ENCODE measurements around the gene HIVEP1. TPM values are rescaled to one million over a fixed set of nuclear protein-coding genes. Genes with fewer than 3 reads are reported as not detected.

HIVEP1 gene
- polyA plus RNA-seq, 1 of the 3 experiments (the other 2 are of a cell fraction), result 7.7 TPM

- H3K27me3 ChIP-seq (ENCODE audit: insufficient read depth), result no peaks in the 10 kb centered on the region
- H3K4me3 ChIP-seq (ENCODE audit: low read depth in 2 of 2, low read length in 1 of 2), result peak overlapping the region; percentile 62 to 85
- peak overlapping the region; percentile 85 for H3K4me2 ChIP-seq
- DNase-seq, result peak; percentile 65
- peak overlapping the region; percentile 95 to 99 for H3K27ac ChIP-seq (ENCODE audit: low read depth in 2 of 2, low read length in 1 of 2)
- peaks cover 38% of the 10 kb centered on the region for H3F3A ChIP-seq (replicated peaks; ENCODE audit: insufficient read depth)
- no peaks in the 10 kb centered on the region for H4K20me1 ChIP-seq (ENCODE audit: insufficient read depth)
- H3K36me3 ChIP-seq (replicated peaks in 1 of 2; ENCODE audit: control insufficient read depth in 1 of 2, insufficient read depth in 2 of 2, low read length in 1 of 2), result peaks cover 4 to 5% of the 10 kb centered on the region in 2 experiments
- peaks cover 5 to 13% of the 10 kb centered on the region in 2 experiments; a peak in 3 of 4 replicates for H3K4me1 ChIP-seq (ENCODE audit: control insufficient read depth in 1 of 2, insufficient read depth in 2 of 2, low read depth in 1 of 2, low read length in 1 of 2)
- H3K9me3 ChIP-seq, result no peaks in the 10 kb centered on the region
- WGBS (ENCODE audit: low lambda C conversion rate), result under 1% methylated on average over 20 of the region's 22 CpGs
- peaks cover 36% of the 10 kb centered on the region for H3K79me2 ChIP-seq (ENCODE audit: insufficient read depth)
- peak overlapping the region; percentile 100 for H3K9ac ChIP-seq
- TF ChIP-seq EP300 (IDR thresholded peaks at IDR 0.05; ENCODE audit: borderline replicate concordance in 1 of 2, low read depth in 1 of 2, low read length in 1 of 2) (peak in 1 of 2 experiments; percentile 27; a peak in 1 of 4 replicates), RCOR1 (IDR thresholded peaks at IDR 0.05; ENCODE audit: low read length) (no peak), GATA2 (CRISPR knock-in tag; IDR thresholded peaks at IDR 0.05) (no peak), TAF1 (IDR thresholded peaks at IDR 0.05; ENCODE audit: borderline replicate concordance, low read depth, low read length) (0 out of 2 replicates have a peak, but pooled peaks have one; percentile 1), GABPA (IDR thresholded peaks at IDR 0.05; ENCODE audit: low read depth) (no peak), ZBTB33 (IDR thresholded peaks at IDR 0.05; ENCODE audit: borderline replicate concordance, low read depth) (0 out of 2 replicates have a peak, but pooled peaks have one; percentile 15), TEAD4 (IDR thresholded peaks at IDR 0.05; ENCODE audit: borderline replicate concordance, insufficient read depth) (peak; percentile 45; the same call in 1 of the 2 replicates), YY1 (IDR thresholded peaks at IDR 0.05; ENCODE audit: low read depth) (0 out of 2 replicates have a peak, but pooled peaks have one; percentile 27)
- CTCF ChIA-PET, result interaction anchor here (0.6 to 0.7 kb wide), 2 partner anchors 223 to 595 kb away, joined by 3 read pairs; no protein-coding TSS in a partner anchor
- POLR2A ChIA-PET, result no interaction called here
- no peaks in the 10 kb centered on the region for H3K9me2 ChIP-seq
- H2AFZ ChIP-seq (ENCODE audit: low read depth), result peak overlapping the region; percentile 87
Observed at GRCh38 chr6:12010635-12011275, 1.4 kb upstream of the HIVEP1 start.

- peaks cover 38% of the 10 kb centered on the region for H3F3A ChIP-seq (replicated peaks; ENCODE audit: insufficient read depth)
- 1% methylated on average over 16 of the region's 99 CpGs for WGBS (ENCODE audit: low lambda C conversion rate)
- TF ChIP-seq PBX3 (IDR thresholded peaks at IDR 0.05), result peak; percentile 45
- TF ChIP-seq GABPA (IDR thresholded peaks at IDR 0.05; ENCODE audit: low read depth), result peak; percentile 45; the same call in 1 of the 2 replicates
- TF ChIP-seq RFX5 (IDR thresholded peaks at IDR 0.05; ENCODE audit: low read length), result no peak
- peak; percentile 60 for TF ChIP-seq JUND (IDR thresholded peaks at IDR 0.05)
- peak; percentile 78 for TF ChIP-seq MAX (IDR thresholded peaks at IDR 0.05; ENCODE audit: low read depth)
- 0 out of 2 replicates have a peak, but pooled peaks have one; percentile 9 for TF ChIP-seq MEF2A (IDR thresholded peaks at IDR 0.05; ENCODE audit: borderline replicate concordance, low read depth)
- TF ChIP-seq YY1 (IDR thresholded peaks at IDR 0.05; ENCODE audit: low read depth), result no peak
- no peak for TF ChIP-seq SMC3 (IDR thresholded peaks at IDR 0.05; ENCODE audit: low read depth, low read length)
- TF ChIP-seq TCF12 (IDR thresholded peaks at IDR 0.05), result peak; percentile 37; the same call in 1 of the 2 replicates
- no peak for TF ChIP-seq REST (IDR thresholded peaks at IDR 0.05; ENCODE audit: low read depth, low read length)
- peak; percentile 78 for TF ChIP-seq USF1 (IDR thresholded peaks at IDR 0.05; ENCODE audit: borderline replicate concordance, low read depth)
Observed at GRCh38 chr6:12011276-12012037, 655 bp upstream of the HIVEP1 start.

More at GRCh38 chr6:12011276-12012037, 655 bp upstream of the HIVEP1 start:
- peak; percentile 96 for DNase-seq
- peaks cover 11 to 12% of the 10 kb centered on the region in 2 experiments for H3K36me3 ChIP-seq (replicated peaks in 1 of 2; ENCODE audit: control insufficient read depth in 1 of 2, insufficient read depth in 2 of 2, low read length in 1 of 2)
- H3K9ac ChIP-seq, result peak overlapping the region; percentile 100; the same call in 1 of the 2 replicates
- H3K27me3 ChIP-seq (ENCODE audit: insufficient read depth), result no peaks in the 10 kb centered on the region
- peak overlapping the region; percentile 95 to 99 for H3K27ac ChIP-seq (ENCODE audit: low read depth in 2 of 2, low read length in 1 of 2)
- no peak overlapping the region for H3K4me2 ChIP-seq
- H4K20me1 ChIP-seq (ENCODE audit: insufficient read depth), result no peaks in the 10 kb centered on the region
- CTCF ChIA-PET, result interaction anchor here (0.6 to 1.2 kb wide), 2 partner anchors 312 to 594 kb away, joined by 3 read pairs; no protein-coding TSS in a partner anchor
- H3K4me3 ChIP-seq (ENCODE audit: low read depth in 2 of 2, low read length in 1 of 2), result peak overlapping the region in 1 of 2 experiments; percentile 87; a peak in 2 of 4 replicates
- peaks cover 43% of the 10 kb centered on the region for H3K79me2 ChIP-seq (ENCODE audit: insufficient read depth)
- no peak overlapping the region for H2AFZ ChIP-seq (ENCODE audit: low read depth)
- no peaks in the 10 kb centered on the region for H3K9me3 ChIP-seq
- POLR2A ChIA-PET, result no interaction called here
- H3K4me1 ChIP-seq (ENCODE audit: control insufficient read depth in 1 of 2, insufficient read depth in 2 of 2, low read depth in 1 of 2, low read length in 1 of 2), result peaks cover 5 to 13% of the 10 kb centered on the region in 2 experiments; a peak in 3 of 4 replicates
- H3K9me2 ChIP-seq, result no peaks in the 10 kb centered on the region

All from SK-N-SH (cell line).